ENCODE measurements around the gene CDK6.

DNA sequence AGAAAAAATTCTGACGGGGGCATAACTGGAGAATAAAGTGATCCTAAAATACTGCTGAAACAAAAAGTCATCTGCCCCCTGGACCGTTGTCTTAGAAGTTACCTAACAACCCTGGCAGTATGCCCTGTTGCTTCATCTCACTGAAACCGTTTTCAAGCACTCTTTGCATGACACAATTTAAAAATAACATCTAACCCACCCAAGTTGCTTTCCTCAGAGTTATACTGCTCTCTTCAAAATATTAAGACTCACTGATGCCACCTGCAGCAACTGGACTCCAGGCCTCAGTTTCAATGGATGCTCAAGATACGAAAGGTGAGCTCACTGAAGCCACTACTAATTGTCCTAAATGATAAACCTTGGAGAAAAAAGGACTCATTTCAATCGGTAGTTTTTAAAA is 57.4 kb downstream of the CDK6 start:
- TF ChIP-seq, protein P1, sequence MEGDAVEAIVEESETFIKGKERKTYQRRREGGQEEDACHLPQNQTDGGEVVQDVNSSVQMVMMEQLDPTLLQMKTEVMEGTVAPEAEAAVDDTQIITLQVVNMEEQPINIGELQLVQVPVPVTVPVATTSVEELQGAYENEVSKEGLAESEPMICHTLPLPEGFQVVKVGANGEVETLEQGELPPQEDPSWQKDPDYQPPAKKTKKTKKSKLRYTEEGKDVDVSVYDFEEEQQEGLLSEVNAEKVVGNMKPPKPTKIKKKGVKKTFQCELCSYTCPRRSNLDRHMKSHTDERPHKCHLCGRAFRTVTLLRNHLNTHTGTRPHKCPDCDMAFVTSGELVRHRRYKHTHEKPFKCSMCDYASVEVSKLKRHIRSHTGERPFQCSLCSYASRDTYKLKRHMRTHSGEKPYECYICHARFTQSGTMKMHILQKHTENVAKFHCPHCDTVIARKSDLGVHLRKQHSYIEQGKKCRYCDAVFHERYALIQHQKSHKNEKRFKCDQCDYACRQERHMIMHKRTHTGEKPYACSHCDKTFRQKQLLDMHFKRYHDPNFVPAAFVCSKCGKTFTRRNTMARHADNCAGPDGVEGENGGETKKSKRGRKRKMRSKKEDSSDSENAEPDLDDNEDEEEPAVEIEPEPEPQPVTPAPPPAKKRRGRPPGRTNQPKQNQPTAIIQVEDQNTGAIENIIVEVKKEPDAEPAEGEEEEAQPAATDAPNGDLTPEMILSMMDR (IDR thresholded peaks at IDR 0.05 in 2 of 3, conservative IDR thresholded peaks at IDR 0.05 in 1 of 3; ENCODE audit: borderline replicate concordance in 1 of 3, insufficient read depth in 1 of 3, low read depth in 2 of 3, low read length in 2 of 3): no peak
- no peak for TF ChIP-seq POLR2A (IDR thresholded peaks at IDR 0.05; ENCODE audit: borderline replicate concordance, extremely low read depth, insufficient read depth, insufficient read length)
- TF ChIP-seq SP1 (IDR thresholded peaks at IDR 0.05; ENCODE audit: low read depth): no peak
- TF ChIP-seq SIN3A (IDR thresholded peaks at IDR 0.05; ENCODE audit: low read depth): no peak
- TF ChIP-seq, protein P2, sequence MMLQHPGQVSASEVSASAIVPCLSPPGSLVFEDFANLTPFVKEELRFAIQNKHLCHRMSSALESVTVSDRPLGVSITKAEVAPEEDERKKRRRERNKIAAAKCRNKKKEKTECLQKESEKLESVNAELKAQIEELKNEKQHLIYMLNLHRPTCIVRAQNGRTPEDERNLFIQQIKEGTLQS (IDR thresholded peaks at IDR 0.05): no peak
- TF ChIP-seq POLR2AphosphoS5 (IDR thresholded peaks at IDR 0.05; ENCODE audit: low read depth, low read length): no peak
- TF ChIP-seq, protein P3, sequence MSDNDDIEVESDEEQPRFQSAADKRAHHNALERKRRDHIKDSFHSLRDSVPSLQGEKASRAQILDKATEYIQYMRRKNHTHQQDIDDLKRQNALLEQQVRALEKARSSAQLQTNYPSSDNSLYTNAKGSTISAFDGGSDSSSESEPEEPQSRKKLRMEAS (IDR thresholded peaks at IDR 0.05): no peak
- TF ChIP-seq EZH2 (IDR thresholded peaks at IDR 0.05): no peak
- TF ChIP-seq ELF1 (IDR thresholded peaks at IDR 0.05; ENCODE audit: borderline replicate concordance, low read depth): no peak
- no peak for TF ChIP-seq ZNF274 (IDR thresholded peaks at IDR 0.05; ENCODE audit: low read depth, low read length)
- TF ChIP-seq EGR1 (IDR thresholded peaks at IDR 0.05; ENCODE audit: low read depth): no peak
- TF ChIP-seq SRF (IDR thresholded peaks at IDR 0.05; ENCODE audit: low read depth): no peak
- TF ChIP-seq RAD21 (IDR thresholded peaks at IDR 0.05; ENCODE audit: low read depth): no peak
- TF ChIP-seq EZH2phosphoT487 (IDR thresholded peaks at IDR 0.05; ENCODE audit: borderline replicate concordance): no peak

Data from HCT116 (cell line).